HG02981 (cell line): Measurements from ENCODE around the gene TMEM204.
"Not testable (repeated sequence)": the region's sequence is repeated elsewhere in the genome, so short reads cannot be mapped to it uniquely, and the experiment has no call there.

ENCODE experiments used
- ATAC-seq: cut with Tn5 transposase; IDR thresholded peaks from one replicate; pipeline ENCODE4 v1.9.1; 2021; ENCODE audit warnings: mild to moderate bottlenecking, moderate library complexity; ENCODE audit not compliant: unreplicated experiment

The TMEM204 gene

GRCh38 chr16:1584926-1585484 is 51.5 kb downstream of the TMEM204 start:
- ATAC-seq = no peak

GRCh38 chr16:1590366-1590765 is 56.9 kb downstream of the TMEM204 start:
- no peak for ATAC-seq

GRCh38 chr16:1590930-1591705 is 57.7 kb downstream of the TMEM204 start:
- ATAC-seq = no peak

- no peak for ATAC-seq
Measured at GRCh38 chr16:1592446-1592845, 59.0 kb downstream of the TMEM204 start.

GRCh38 chr16:1595511-1595910 is 62.0 kb downstream of the TMEM204 start:
- not testable (repeated sequence) for ATAC-seq

- no peak for ATAC-seq
Measured at GRCh38 chr16:1596516-1596915, 63.0 kb downstream of the TMEM204 start.

- ATAC-seq = no peak
Measured at GRCh38 chr16:1597154-1597553, 63.7 kb downstream of the TMEM204 start.

GRCh38 chr16:1601031-1601430 is 67.6 kb downstream of the TMEM204 start:
- no peak for ATAC-seq

GRCh38 chr16:1601489-1601888 is 68.0 kb downstream of the TMEM204 start:
- no peak for ATAC-seq

- ATAC-seq = no peak
Measured at GRCh38 chr16:1602285-1602684, 68.8 kb downstream of the TMEM204 start.
